ENCODE data around the gene CHPF. TPM values are rescaled to one million over a fixed set of nuclear protein-coding genes. Genes with fewer than 3 reads are reported as not detected.

The CHPF gene
- total RNA-seq, 5 donors from 2014 or later (not counting 1 experiment from before 2014, with no cell fraction given) = 5.0 to 12.8 (median 10.8) TPM

GRCh38 chr2:219519526-219519916 lies 24.1 kb downstream of the CHPF start:
- H3K36me3 ChIP-seq (ENCODE audit: control insufficient read depth in 2 of 2, extremely low read depth in 1 of 2, insufficient read depth in 1 of 2, low read length in 1 of 2) = no peaks in the 10 kb centered on the region
- Mint-ChIP-seq H3K27ac (no peak overlapping the region), H3K9me3 (no peaks in the 10 kb centered on the region), H3K27me3 (peaks cover 76 to 81% of the 10 kb centered on the region in 2 donors), H3K4me3 (no peak overlapping the region), H3K4me1 (peaks cover 14 to 21% (median 19%) of the 10 kb centered on the region in 3 donors), H3K36me3 (no peaks in the 10 kb centered on the region)
- ATAC-seq (replicated peaks in 1 of 4) (no peak), DNase-seq (no peak)
- 98% methylated on average over 7 of the region's 9 CpGs for WGBS (ENCODE audit: insufficient coverage)
- no peak overlapping the region for H3K4me3 ChIP-seq (ENCODE audit: control insufficient read depth in 1 of 2, extremely low read depth in 1 of 2, low read length in 1 of 2)
- POLR2A ChIA-PET = no interaction called here
- H3K27ac ChIP-seq (ENCODE audit: low read length) = no peak overlapping the region
- peaks cover 0 to 23% of the 10 kb centered on the region in 2 experiments for H3K4me1 ChIP-seq (ENCODE audit: control insufficient read depth in 1 of 2, extremely low read depth in 1 of 2, insufficient read depth in 2 of 2, low read length in 2 of 2)
- peaks cover 3 to 92% of the 10 kb centered on the region in 2 experiments for H3K27me3 ChIP-seq (replicated peaks in 1 of 2; ENCODE audit: control insufficient read depth in 2 of 2, extremely low read depth in 1 of 2, insufficient read depth in 2 of 2, low read length in 1 of 2)
- no peaks in the 10 kb centered on the region for H3K9me3 ChIP-seq
- CTCF ChIA-PET = interaction anchor here (1.1 to 1.5 kb wide), 2 partner anchors 21 to 89 kb away, joined by 3 to 4 read pairs; no protein-coding TSS in a partner anchor

GRCh38 chr2:219517954-219518778 lies 25.4 kb downstream of the CHPF start:
- H3K4me3 Mint-ChIP-seq = no peak overlapping the region
- Histone ChIP-seq H3K4me3 (ENCODE audit: control insufficient read depth in 1 of 2, extremely low read depth in 1 of 2, low read length in 1 of 2) (no peak overlapping the region), H3K4me1 (ENCODE audit: control insufficient read depth in 1 of 2, extremely low read depth in 1 of 2, insufficient read depth in 2 of 2, low read length in 2 of 2) (peaks cover 0 to 28% of the 10 kb centered on the region in 2 experiments), H3K9me3 (no peaks in the 10 kb centered on the region), H3K27me3 (replicated peaks in 1 of 2; ENCODE audit: control insufficient read depth in 2 of 2, extremely low read depth in 1 of 2, insufficient read depth in 2 of 2, low read length in 1 of 2) (peaks cover 0 to 93% of the 10 kb centered on the region in 2 experiments), H3K36me3 (ENCODE audit: control insufficient read depth in 2 of 2, extremely low read depth in 1 of 2, insufficient read depth in 1 of 2, low read length in 1 of 2) (no peaks in the 10 kb centered on the region), H3K27ac (ENCODE audit: low read length) (no peak overlapping the region)
- H3K9me3 Mint-ChIP-seq = no peaks in the 10 kb centered on the region
- ATAC-seq (replicated peaks in 1 of 4) = no peak
- peaks cover 75 to 79% of the 10 kb centered on the region in 2 donors for H3K27me3 Mint-ChIP-seq
- 66% methylated on average over 8 of the region's 10 CpGs for WGBS (ENCODE audit: insufficient coverage)
- H3K27ac Mint-ChIP-seq = no peak overlapping the region
- POLR2A ChIA-PET = no interaction called here
- CTCF ChIA-PET = interaction anchor here (0.5 to 1.5 kb wide), 5 partner anchors 10 to 88 kb away, joined by 3 to 6 read pairs (median 3); no protein-coding TSS in a partner anchor
- H3K36me3 Mint-ChIP-seq = no peaks in the 10 kb centered on the region
- peaks cover 22 to 25% (median 25%) of the 10 kb centered on the region in 3 donors for H3K4me1 Mint-ChIP-seq
- no peak for DNase-seq

GRCh38 chr2:219516888-219517287 lies 26.7 kb downstream of the CHPF start:
- Mint-ChIP-seq H3K9me3 (no peaks in the 10 kb centered on the region), H3K36me3 (no peaks in the 10 kb centered on the region), H3K4me1 (peaks cover 22 to 28% (median 23%) of the 10 kb centered on the region in 3 donors), H3K27ac (no peak overlapping the region), H3K4me3 (no peak overlapping the region), H3K27me3 (peaks cover 79 to 86% of the 10 kb centered on the region in 2 donors)
- ChIA-PET POLR2A (no interaction called here), CTCF (interaction anchor here in 1 of 2 donors (0.7 kb wide), 1 partner anchor 64 kb away, joined by 3 read pairs; no protein-coding TSS in a partner anchor)
- peaks cover 6 to 93% of the 10 kb centered on the region in 2 experiments for H3K27me3 ChIP-seq (replicated peaks in 1 of 2; ENCODE audit: control insufficient read depth in 2 of 2, extremely low read depth in 1 of 2, insufficient read depth in 2 of 2, low read length in 1 of 2)
- H3K4me1 ChIP-seq (ENCODE audit: control insufficient read depth in 1 of 2, extremely low read depth in 1 of 2, insufficient read depth in 2 of 2, low read length in 2 of 2) = peaks cover 0 to 18% of the 10 kb centered on the region in 2 experiments
- ATAC-seq (replicated peaks in 1 of 4) (no peak), DNase-seq (no peak)
- no peaks in the 10 kb centered on the region for H3K9me3 ChIP-seq
- no peak overlapping the region for H3K4me3 ChIP-seq (ENCODE audit: control insufficient read depth in 1 of 2, extremely low read depth in 1 of 2, low read length in 1 of 2)
- 29% methylated on average over 6 of the region's 7 CpGs for WGBS (ENCODE audit: insufficient coverage)
- H3K27ac ChIP-seq (ENCODE audit: low read length) = no peak overlapping the region
- no peaks in the 10 kb centered on the region for H3K36me3 ChIP-seq (ENCODE audit: control insufficient read depth in 2 of 2, extremely low read depth in 1 of 2, insufficient read depth in 1 of 2, low read length in 1 of 2)

GRCh38 chr2:219515874-219516629 lies 27.6 kb downstream of the CHPF start:
- H3K36me3 ChIP-seq (ENCODE audit: control insufficient read depth in 2 of 2, extremely low read depth in 1 of 2, insufficient read depth in 1 of 2, low read length in 1 of 2) = no peaks in the 10 kb centered on the region
- Mint-ChIP-seq H3K4me1 (peaks cover 14 to 21% (median 16%) of the 10 kb centered on the region in 3 donors), H3K36me3 (no peaks in the 10 kb centered on the region), H3K4me3 (no peak overlapping the region), H3K27me3 (peaks cover 76 to 84% of the 10 kb centered on the region in 2 donors), H3K27ac (peak overlapping the region in 1 of 2 donors; percentile 4), H3K9me3 (no peaks in the 10 kb centered on the region)
- H3K27me3 ChIP-seq (replicated peaks in 1 of 2; ENCODE audit: control insufficient read depth in 2 of 2, extremely low read depth in 1 of 2, insufficient read depth in 2 of 2, low read length in 1 of 2) = peaks cover 6 to 93% of the 10 kb centered on the region in 2 experiments
- ChIA-PET CTCF (interaction anchor here in 1 of 2 donors (0.7 kb wide), 1 partner anchor 63 kb away, joined by 3 read pairs; no protein-coding TSS in a partner anchor), POLR2A (no interaction called here)
- DNase-seq = no peak
- H3K9me3 ChIP-seq = no peaks in the 10 kb centered on the region
- peaks cover 0 to 9% of the 10 kb centered on the region in 2 experiments for H3K4me1 ChIP-seq (ENCODE audit: control insufficient read depth in 1 of 2, extremely low read depth in 1 of 2, insufficient read depth in 2 of 2, low read length in 2 of 2)
- no peak overlapping the region for H3K4me3 ChIP-seq (ENCODE audit: control insufficient read depth in 1 of 2, extremely low read depth in 1 of 2, low read length in 1 of 2)
- no peak for ATAC-seq (replicated peaks in 1 of 4)
- H3K27ac ChIP-seq (ENCODE audit: low read length) = no peak overlapping the region
- 76% methylated on average over 12 of the region's 17 CpGs for WGBS (ENCODE audit: insufficient coverage)

- no peak overlapping the region for H3K27ac Mint-ChIP-seq
- CTCF ChIA-PET = interaction anchor here in 1 of 2 donors (0.6 kb wide), 1 partner anchor 40 kb away, joined by 4 read pairs; no protein-coding TSS in a partner anchor
- H3K4me1 Mint-ChIP-seq = peaks cover 20 to 28% (median 23%) of the 10 kb centered on the region in 3 donors
- no peaks in the 10 kb centered on the region for H3K9me3 Mint-ChIP-seq
- H3K36me3 Mint-ChIP-seq = no peaks in the 10 kb centered on the region
- no peak overlapping the region for H3K4me3 Mint-ChIP-seq
- no peak overlapping the region for H3K4me3 ChIP-seq (ENCODE audit: control insufficient read depth in 1 of 2, extremely low read depth in 1 of 2, low read length in 1 of 2)
- POLR2A ChIA-PET = no interaction called here
- H3K27me3 ChIP-seq (replicated peaks in 1 of 2; ENCODE audit: control insufficient read depth in 2 of 2, extremely low read depth in 1 of 2, insufficient read depth in 2 of 2, low read length in 1 of 2) = peaks cover 8 to 94% of the 10 kb centered on the region in 2 experiments
- WGBS (ENCODE audit: insufficient coverage) = 87% methylated on average over 21 of the region's 21 CpGs
- ATAC-seq (replicated peaks in 1 of 4) (no peak), DNase-seq (no peak)
- peaks cover 3 to 17% of the 10 kb centered on the region in 2 experiments for H3K4me1 ChIP-seq (ENCODE audit: control insufficient read depth in 1 of 2, extremely low read depth in 1 of 2, insufficient read depth in 2 of 2, low read length in 2 of 2)
- no peaks in the 10 kb centered on the region for H3K36me3 ChIP-seq (ENCODE audit: control insufficient read depth in 2 of 2, extremely low read depth in 1 of 2, insufficient read depth in 1 of 2, low read length in 1 of 2)
- no peaks in the 10 kb centered on the region for H3K9me3 ChIP-seq
- H3K27me3 Mint-ChIP-seq = peaks cover 76 to 85% of the 10 kb centered on the region in 2 donors
- H3K27ac ChIP-seq (ENCODE audit: low read length) = no peak overlapping the region
Observed at GRCh38 chr2:219514836-219515235, 28.8 kb downstream of the CHPF start.

GRCh38 chr2:219514196-219514761 lies 29.3 kb downstream of the CHPF start, which contains the start of gene ASIC4:
TSS of gene ASIC4 (plus strand) at chr2:219514482. CDS start at chr2:219514725, 243 bp downstream.
- peaks cover 79 to 85% of the 10 kb centered on the region in 2 donors for H3K27me3 Mint-ChIP-seq
- ChIA-PET CTCF (no interaction called here), POLR2A (no interaction called here)
- H3K4me1 ChIP-seq (ENCODE audit: control insufficient read depth in 1 of 2, extremely low read depth in 1 of 2, insufficient read depth in 2 of 2, low read length in 2 of 2) = peaks cover 3 to 22% of the 10 kb centered on the region in 2 experiments
- no peak within 1 kb of the TSS for H3K27ac Mint-ChIP-seq
- ATAC-seq (replicated peaks in 1 of 4) = peak in 1 of 4 experiments; percentile 38
- H3K36me3 ChIP-seq (ENCODE audit: control insufficient read depth in 2 of 2, extremely low read depth in 1 of 2, insufficient read depth in 1 of 2, low read length in 1 of 2) = no peaks in the 10 kb centered on the region
- H3K27me3 ChIP-seq (replicated peaks in 1 of 2; ENCODE audit: control insufficient read depth in 2 of 2, extremely low read depth in 1 of 2, insufficient read depth in 2 of 2, low read length in 1 of 2) = peaks cover 8 to 94% of the 10 kb centered on the region in 2 experiments
- WGBS (ENCODE audit: insufficient coverage) = 7% methylated on average over 25 of the region's 31 CpGs
- DNase-seq = peak in 1 of 35 experiments; percentile 18
- H3K27ac ChIP-seq (ENCODE audit: low read length) = no peak within 1 kb of the TSS
- no peaks in the 10 kb centered on the region for H3K36me3 Mint-ChIP-seq
- peaks cover 26 to 33% (median 27%) of the 10 kb centered on the region in 3 donors for H3K4me1 Mint-ChIP-seq
- H3K4me3 ChIP-seq (ENCODE audit: control insufficient read depth in 1 of 2, extremely low read depth in 1 of 2, low read length in 1 of 2) = no peak within 1 kb of the TSS
- peak within 1 kb of the TSS in 1 of 3 donors; percentile 66 for H3K4me3 Mint-ChIP-seq
- no peaks in the 10 kb centered on the region for H3K9me3 ChIP-seq
- H3K9me3 Mint-ChIP-seq = no peaks in the 10 kb centered on the region

Measured in T-cell (primary cell).